Measurements from ENCODE around the gene ADGRV1.
"Not testable (repeated sequence)": the region's sequence is repeated elsewhere in the genome, so short reads cannot be mapped to it uniquely, and the experiment has no call there.

DNA sequence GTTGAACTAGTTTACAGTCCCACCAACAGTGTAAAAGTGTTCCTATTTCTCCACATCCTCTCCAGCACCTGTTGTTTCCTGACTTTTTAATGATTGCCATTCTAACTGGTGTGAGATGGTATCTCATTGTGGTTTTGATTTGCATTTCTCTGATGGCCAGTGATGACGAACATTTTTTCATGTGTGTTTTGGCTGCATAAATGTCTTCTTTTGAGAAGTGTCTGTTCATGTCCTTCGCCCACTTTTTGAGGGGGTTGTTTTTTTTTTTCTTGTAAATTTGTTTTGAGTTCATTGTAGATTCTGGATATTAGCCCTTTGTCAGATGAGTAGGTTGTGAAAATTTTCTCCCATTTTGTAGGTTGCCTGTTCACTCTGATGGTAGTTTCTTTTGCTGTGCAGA, 365.6 kb downstream of the ADGRV1 start:
- TF ChIP-seq, protein P1, sequence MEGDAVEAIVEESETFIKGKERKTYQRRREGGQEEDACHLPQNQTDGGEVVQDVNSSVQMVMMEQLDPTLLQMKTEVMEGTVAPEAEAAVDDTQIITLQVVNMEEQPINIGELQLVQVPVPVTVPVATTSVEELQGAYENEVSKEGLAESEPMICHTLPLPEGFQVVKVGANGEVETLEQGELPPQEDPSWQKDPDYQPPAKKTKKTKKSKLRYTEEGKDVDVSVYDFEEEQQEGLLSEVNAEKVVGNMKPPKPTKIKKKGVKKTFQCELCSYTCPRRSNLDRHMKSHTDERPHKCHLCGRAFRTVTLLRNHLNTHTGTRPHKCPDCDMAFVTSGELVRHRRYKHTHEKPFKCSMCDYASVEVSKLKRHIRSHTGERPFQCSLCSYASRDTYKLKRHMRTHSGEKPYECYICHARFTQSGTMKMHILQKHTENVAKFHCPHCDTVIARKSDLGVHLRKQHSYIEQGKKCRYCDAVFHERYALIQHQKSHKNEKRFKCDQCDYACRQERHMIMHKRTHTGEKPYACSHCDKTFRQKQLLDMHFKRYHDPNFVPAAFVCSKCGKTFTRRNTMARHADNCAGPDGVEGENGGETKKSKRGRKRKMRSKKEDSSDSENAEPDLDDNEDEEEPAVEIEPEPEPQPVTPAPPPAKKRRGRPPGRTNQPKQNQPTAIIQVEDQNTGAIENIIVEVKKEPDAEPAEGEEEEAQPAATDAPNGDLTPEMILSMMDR (IDR thresholded peaks at IDR 0.05), result not testable (repeated sequence)
- TF ChIP-seq POLR2A (IDR thresholded peaks at IDR 0.05), result not testable (repeated sequence)

Measured in Peyer's patch (tissue), 4 donors.